H1 (cell line): Measurements from ENCODE around the gene CBFA2T2. TPM values are rescaled to one million over a fixed set of nuclear protein-coding genes. Genes with fewer than 3 reads are reported as not detected.

ENCODE experiments used
- CTCF ChIA-PET: fragments of 300-600 bp; sonication (Branson Sonifier 250); formaldehyde crosslinking; loops from one replicate; lab custom pipeline; 2021; ENCODE audit not compliant: partially characterized antibody; lab: Charles Lee
- POLR2A ChIA-PET: fragments of 300-600 bp; sonication (Branson Sonifier 250); formaldehyde crosslinking; loops from one replicate; lab custom pipeline; 2021; ENCODE audit warnings: inconsistent platforms; ENCODE audit not compliant: partially characterized antibody; lab: Charles Lee
- DNase-seq, 2 experiments: peaks; one replicate each; pipeline versions ENCODE4 v3.0.0 to v3.0.0-alpha.2; 2010 to 2022; ENCODE audit warnings: low spot score in 2 of 2, low read depth in 1 of 2, mixed read lengths in 1 of 2
- FAIRE-seq: peaks from 2 replicates; lab custom pipeline; 2011; peaks lifted over from hg19 to GRCh38; lab: Jason Lieb, UNC
- H2AFZ ChIP-seq: 2 replicates; pipeline ENCODE4 v1.8.1; 2012; ENCODE audit warnings: low read length, inconsistent platforms
- H2AK5ac ChIP-seq: 2 replicates; pipeline ENCODE4 v1.6.1; 2013; ENCODE audit warnings: low read depth, low read length
- H2BK120ac ChIP-seq: replicated peaks from 2 replicates; pipeline ENCODE3; 2013; ENCODE audit warnings: low read depth, low read length, inconsistent platforms
- H2BK12ac ChIP-seq: 2 replicates; pipeline ENCODE4 v1.6.1; 2013; ENCODE audit warnings: low read depth, low read length
- H2BK15ac ChIP-seq: 2 replicates; pipeline ENCODE4 v1.6.1; 2013; ENCODE audit warnings: low read length
- H2BK20ac ChIP-seq: 2 replicates; pipeline ENCODE4 v1.6.1; 2013; ENCODE audit warnings: low read length
- H2BK5ac ChIP-seq: 2 replicates; pipeline ENCODE4 v1.6.1; 2013; ENCODE audit warnings: low read depth, low read length
- H3K14ac ChIP-seq: 2 replicates; pipeline ENCODE4 v1.6.1; 2013; ENCODE audit warnings: inconsistent platforms; ENCODE audit not compliant: insufficient read length
- H3K18ac ChIP-seq: 2 replicates; pipeline ENCODE4 v1.6.1; 2013; ENCODE audit warnings: low read length; ENCODE audit errors: extremely low read depth
- H3K23ac ChIP-seq: 2 replicates; pipeline ENCODE4 v1.6.1; 2013; ENCODE audit warnings: inconsistent platforms; ENCODE audit not compliant: insufficient read length
- H3K23me2 ChIP-seq: 2 replicates; pipeline ENCODE4 v1.6.1; 2013; ENCODE audit warnings: low read depth, low read length
- H3K27ac ChIP-seq: 2 replicates; pipeline ENCODE4 v1.6.1; 2011; ENCODE audit warnings: low read depth, low read length, inconsistent platforms
- H3K27me3 ChIP-seq, 4 experiments: replicated peaks in 1 of 4; 1 replicate in 1 of 4; 2 replicates in 3 of 4; pipeline versions ENCODE4 v1.6.1 to v1.8.1; 2011 to 2013; ENCODE audit warnings: low read length in 3 of 4, mild to moderate bottlenecking in 3 of 4, inconsistent platforms in 2 of 4, mixed read lengths in 2 of 4, moderate library complexity in 1 of 4; ENCODE audit not compliant: control insufficient read depth in 3 of 4, insufficient read depth in 3 of 4; ENCODE audit errors: extremely low read depth in 1 of 4
- H3K36me3 ChIP-seq, 4 experiments: 2 replicates each; pipeline versions ENCODE4 v1.6.1 to v1.8.1; 2011 to 2013; ENCODE audit warnings: mild to moderate bottlenecking in 4 of 4, low read length in 3 of 4, moderate library complexity in 2 of 4, control low read depth in 1 of 4, inconsistent platforms in 1 of 4; ENCODE audit not compliant: insufficient read depth in 4 of 4, control insufficient read depth in 2 of 4
- H3K4ac ChIP-seq: replicated peaks from 2 replicates; pipeline ENCODE3; 2013; ENCODE audit warnings: low read length, low read depth, mixed read lengths, inconsistent platforms; ENCODE audit not compliant: insufficient read length
- H3K4me1 ChIP-seq, 4 experiments: replicated peaks in 1 of 4; 1 replicate in 1 of 4; 2 replicates in 3 of 4; pipeline versions ENCODE4 v1.6.1 to v1.8.1; 2011 to 2013; ENCODE audit warnings: low read length in 3 of 4, inconsistent platforms in 2 of 4, mixed read lengths in 1 of 4; ENCODE audit not compliant: insufficient read depth in 4 of 4, control insufficient read depth in 3 of 4
- H3K4me2 ChIP-seq, 2 experiments: 2 replicates each; pipeline versions ENCODE4 v1.6.1 to v1.8.1; 2011 to 2013; ENCODE audit warnings: low read depth in 2 of 2, low read length in 2 of 2, control low read depth in 1 of 2, inconsistent platforms in 1 of 2, mild to moderate bottlenecking in 1 of 2; ENCODE audit not compliant: insufficient read depth in 1 of 2
- H3K4me3 ChIP-seq, 4 experiments: fragments of 200-600, 300-600 bp in 1 of 4; sonication (generic), shearing (Covaris generic), sonication (Bioruptor Twin) in 1 of 4; 2 replicates each; pipeline versions ENCODE4 v1.5.1 to v1.8.1; 2011 to 2016; ENCODE audit warnings: low read length in 4 of 4, low read depth in 3 of 4, control low read depth in 2 of 4, inconsistent platforms in 2 of 4, mild to moderate bottlenecking in 2 of 4, mixed read lengths in 1 of 4, moderate library complexity in 1 of 4; ENCODE audit not compliant: insufficient read depth in 2 of 4; ENCODE audit errors: extremely low read depth in 1 of 4
- H3K56ac ChIP-seq: replicated peaks from 2 replicates; pipeline ENCODE3; 2013; ENCODE audit warnings: low read depth, mild to moderate bottlenecking, mixed read lengths, low read length, inconsistent platforms; ENCODE audit not compliant: insufficient read length
- H3K79me1 ChIP-seq: 2 replicates; pipeline ENCODE4 v1.6.1; 2013; ENCODE audit warnings: low read depth, low read length, control low read depth
- H3K79me2 ChIP-seq, 2 experiments: 2 replicates each; pipeline versions ENCODE4 v1.6.1 to v1.8.1; 2012 to 2013; ENCODE audit warnings: low read length in 2 of 2, mild to moderate bottlenecking in 2 of 2, inconsistent platforms in 1 of 2; ENCODE audit not compliant: insufficient read depth in 2 of 2, control insufficient read depth in 1 of 2
- H3K9ac ChIP-seq, 4 experiments: replicated peaks in 1 of 4; 1 replicate in 1 of 4; 2 replicates in 3 of 4; pipeline versions ENCODE4 v1.6.1 to v1.8.1; 2011 to 2013; ENCODE audit warnings: low read depth in 3 of 4, low read length in 3 of 4, control low read depth in 2 of 4, mild to moderate bottlenecking in 2 of 4, moderate library complexity in 2 of 4, inconsistent platforms in 1 of 4; ENCODE audit errors: extremely low read depth in 1 of 4
- H3K9me3 ChIP-seq, 2 experiments: 2 replicates each; pipeline versions ENCODE4 v1.6.1 to v1.8.1; 2012 to 2013; ENCODE audit warnings: mild to moderate bottlenecking in 2 of 2, moderate library complexity in 2 of 2, control low read depth in 1 of 2, inconsistent platforms in 1 of 2, low read depth in 1 of 2, low read length in 1 of 2, mixed read lengths in 1 of 2; ENCODE audit not compliant: insufficient read depth in 2 of 2
- H4K20me1 ChIP-seq, 2 experiments: replicated peaks in 1 of 2; 2 replicates each; pipeline versions ENCODE3 to v1.8.1; 2011 to 2013; ENCODE audit warnings: inconsistent platforms in 2 of 2, low read length in 2 of 2, mild to moderate bottlenecking in 1 of 2; ENCODE audit not compliant: insufficient read depth in 2 of 2, control insufficient read depth in 1 of 2
- H4K5ac ChIP-seq: 2 replicates; pipeline ENCODE4 v1.6.1; 2013; ENCODE audit warnings: low read length, low read depth, mixed read lengths, inconsistent platforms; ENCODE audit not compliant: insufficient read length
- H4K8ac ChIP-seq: 2 replicates; pipeline ENCODE4 v1.8.0; 2013; ENCODE audit warnings: mild to moderate bottlenecking, moderate library complexity, low read length, inconsistent platforms; ENCODE audit not compliant: insufficient read depth; ENCODE audit errors: extremely low read depth
- H4K91ac ChIP-seq: replicated peaks from 2 replicates; pipeline ENCODE3; 2013; ENCODE audit warnings: low read length, mixed read lengths, inconsistent platforms; ENCODE audit not compliant: insufficient read length
- EGR1 ChIP-seq: IDR thresholded peaks from 2 replicates; pipeline ENCODE4 v1.6.1; 2011; ENCODE audit warnings: low read depth, low read length, borderline replicate concordance
- GABPA ChIP-seq: IDR thresholded peaks from 2 replicates; pipeline ENCODE4 v1.6.1; 2011; ENCODE audit warnings: mild to moderate bottlenecking, low read length, moderate library complexity, borderline replicate concordance; ENCODE audit not compliant: insufficient read depth
- NANOG ChIP-seq: IDR thresholded peaks from 2 replicates; pipeline ENCODE4 v1.6.1; 2011; ENCODE audit warnings: low read length, low read depth, mild to moderate bottlenecking, inconsistent platforms; ENCODE audit not compliant: insufficient read depth, poor library complexity, severe bottlenecking
- NRF1 ChIP-seq: IDR thresholded peaks from 2 replicates; pipeline ENCODE4 v1.6.1; 2011; ENCODE audit warnings: mild to moderate bottlenecking, low read depth, low read length, improper control_type of control experiment
- SUZ12 ChIP-seq: fragments of 200-600 bp; sonication (generic); IDR thresholded peaks from 2 replicates; pipeline ENCODE4 v1.6.1; 2012; ENCODE audit warnings: mild to moderate bottlenecking, inconsistent platforms, low read length, moderate library complexity, mixed read lengths
- TAF7 ChIP-seq: optimal IDR thresholded peaks from 2 replicates; pipeline ENCODE3; 2011; ENCODE audit warnings: low read depth, mild to moderate bottlenecking, inconsistent platforms, low read length, moderate library complexity, borderline replicate concordance
- WGBS, 2 experiments: shearing (Covaris generic) in 1 of 2; methylation state at CpG; one replicate each; pipeline versions ENCODE4 v1.1.6 to v1.1.7; 2013 to 2015; ENCODE audit warnings: low lambda C conversion rate in 2 of 2, mixed read lengths in 2 of 2, inconsistent platforms in 1 of 2, low coverage in 1 of 2, missing lambda C conversion rate in 1 of 2; ENCODE audit not compliant: insufficient replicate concordance in 2 of 2, insufficient coverage in 1 of 2, insufficient read length in 1 of 2; ENCODE audit errors: extremely low coverage in 1 of 2, missing lambda C conversion rate in 1 of 2; 5-methylcytosine and 5-hydroxymethylcytosine counted together
- polyA plus RNA-seq, 7 experiments: library from polyadenylated mRNA; depleted of rRNA in 3 of 7; stranded (reverse) in 5 of 7; unstranded in 2 of 7; fragments of >200 nt in 5 of 7; fragments of 200-250 nt in 2 of 7; gene quantifications; 1 replicate in 5 of 7; 2 replicates in 1 of 7; 4 replicates in 1 of 7; pipeline versions ENCODE4 v1.2.1 to v1.2.3, GENCODE V29; 2011 to 2013; ENCODE audit warnings: missing spikeins in 2 of 7, mixed read lengths in 2 of 7
- total RNA-seq: library from RNA; stranded (reverse); fragmentation: NEBNext Ultra II Directional; extraction: Animal tissue kit (Norgen Biotek cat#: 25700); gene quantifications from 2 replicates; pipeline ENCODE4 v1.2.1, GENCODE V29; 2021
- TF ChIP-seq, protein P1 (sequence below): IDR thresholded peaks from 2 replicates; pipeline ENCODE4 v1.6.1; 2011; ENCODE audit warnings: low read length, improper control_type of control experiment

CBFA2T2 gene
- total and polyA plus RNA-seq, 2 of the 8 experiments (the other 6 are each of a cell fraction or from before 2014, with no cell fraction given), result 11.6 to 12.9 TPM

DNA sequence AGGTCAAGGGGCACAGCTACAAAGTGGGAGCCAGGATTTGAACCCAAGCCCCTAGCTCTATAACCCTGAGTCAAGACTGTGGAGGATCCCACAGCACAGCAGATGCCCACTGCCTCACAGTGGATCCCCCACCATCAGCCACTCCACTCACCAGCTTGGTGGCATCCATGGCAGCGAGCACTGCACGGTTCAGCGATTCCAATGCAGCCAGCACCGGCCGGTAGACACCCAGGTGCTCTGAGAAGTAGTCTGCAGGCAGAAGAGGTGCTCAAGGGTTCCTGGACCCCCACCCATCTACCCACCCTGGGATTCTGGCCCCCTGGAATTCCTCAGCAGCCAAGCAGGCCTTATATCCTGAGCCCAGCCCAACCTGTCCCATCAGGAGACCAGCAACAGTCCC, 179.3 kb downstream of the CBFA2T2 start:
- TF ChIP-seq SUZ12 (no peak), GABPA (no peak), TAF7 (no peak), NRF1 (no peak), EGR1 (no peak), NANOG (no peak)
- TF ChIP-seq, protein P1, sequence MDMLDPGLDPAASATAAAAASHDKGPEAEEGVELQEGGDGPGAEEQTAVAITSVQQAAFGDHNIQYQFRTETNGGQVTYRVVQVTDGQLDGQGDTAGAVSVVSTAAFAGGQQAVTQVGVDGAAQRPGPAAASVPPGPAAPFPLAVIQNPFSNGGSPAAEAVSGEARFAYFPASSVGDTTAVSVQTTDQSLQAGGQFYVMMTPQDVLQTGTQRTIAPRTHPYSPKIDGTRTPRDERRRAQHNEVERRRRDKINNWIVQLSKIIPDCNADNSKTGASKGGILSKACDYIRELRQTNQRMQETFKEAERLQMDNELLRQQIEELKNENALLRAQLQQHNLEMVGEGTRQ, result no peak
- TF ChIP-seq, all 59 proteins: peak for 0
- Histone ChIP-seq H3K23me2 (peaks cover 21% of the 10 kb centered on the region), H3K18ac (no peak overlapping the region), H4K20me1 (peaks cover 0 to 15% of the 10 kb centered on the region in 2 experiments), H4K8ac (no peak overlapping the region), H3K4me1 (peaks cover 0 to 25% (median 15%) of the 10 kb centered on the region in 4 experiments; a peak in 5 of 7 replicates), H3K79me2 (no peaks in the 10 kb centered on the region), H2AK5ac (no peak overlapping the region), H3K9ac (no peak overlapping the region), H2BK5ac (no peak overlapping the region), H3K4me2 (no peak overlapping the region), H3K79me1 (no peaks in the 10 kb centered on the region; the same call in 1 of the 2 replicates), H3K4ac (no peak overlapping the region), H3K4me3 (no peak overlapping the region), H2BK12ac (no peak overlapping the region), H3K9me3 (peaks cover 0 to 5% of the 10 kb centered on the region in 2 experiments; a peak in 1 of 4 replicates), H2BK15ac (no peak overlapping the region), H2BK20ac (no peak overlapping the region), H4K91ac (no peak overlapping the region), H3K27ac (no peak overlapping the region), H3K27me3 (peaks cover 0 to 10% (median 3%) of the 10 kb centered on the region in 4 experiments; a peak in 3 of 7 replicates), H4K5ac (no peak overlapping the region), H3K14ac (no peak overlapping the region), H2BK120ac (no peak overlapping the region), H3K23ac (no peak overlapping the region), H3K56ac (no peak overlapping the region), H2AFZ (no peak overlapping the region), H3K36me3 (peaks cover 2 to 10% (median 6%) of the 10 kb centered on the region in 4 experiments; a peak in 4 of 8 replicates)
- WGBS, 2 experiments, result 89% methylated on average over 5 of the region's 5 CpGs; no CpG with 5 or more reads in 1 of the 2 experiments
- FAIRE-seq (no peak), DNase-seq (no peak)
- POLR2A ChIA-PET, result interaction anchor here (1.0 to 17.9 kb wide), 3 partner anchors 8 to 14 kb away, joined by 3 to 245 read pairs (median 63); partner anchors contain the start of gene NECAB3
- CTCF ChIA-PET, result interaction anchor here (0.6 to 4.3 kb wide), 15 partner anchors 9 to 1655 kb away, joined by 3 to 38 read pairs (median 6); no protein-coding TSS in a partner anchor
